GM03348 (cell line): ENCODE measurements around the gene EHMT2.
"Not testable (repeated sequence)": the region's sequence is repeated elsewhere in the genome, so short reads cannot be mapped to it uniquely, and the experiment has no call there.

Experiments
- DNase-seq: peaks from one replicate; pipeline ENCODE4 v3.0.0; 2012; ENCODE audit warnings: low spot score

Gene EHMT2

DNA sequence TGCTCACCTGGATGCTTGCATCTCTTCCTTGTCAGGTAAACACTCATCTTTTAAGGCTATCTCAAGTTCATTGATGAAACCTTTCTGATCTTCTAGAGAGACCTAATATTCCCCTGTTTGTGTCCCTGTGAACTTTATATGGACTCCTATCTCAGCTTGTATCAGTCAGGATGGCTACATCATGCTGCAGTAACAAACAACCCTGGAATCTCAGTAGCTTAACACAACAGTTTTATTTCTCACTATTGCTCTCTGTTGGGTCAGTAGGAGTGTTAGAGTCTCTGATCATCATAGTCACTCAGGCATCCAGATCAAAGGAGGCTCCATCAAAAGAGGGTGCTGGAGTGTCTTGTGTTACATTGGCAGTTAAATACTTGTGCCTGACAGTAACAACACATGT, 17.9 kb upstream of the EHMT2 start:
- no peak for DNase-seq

DNA sequence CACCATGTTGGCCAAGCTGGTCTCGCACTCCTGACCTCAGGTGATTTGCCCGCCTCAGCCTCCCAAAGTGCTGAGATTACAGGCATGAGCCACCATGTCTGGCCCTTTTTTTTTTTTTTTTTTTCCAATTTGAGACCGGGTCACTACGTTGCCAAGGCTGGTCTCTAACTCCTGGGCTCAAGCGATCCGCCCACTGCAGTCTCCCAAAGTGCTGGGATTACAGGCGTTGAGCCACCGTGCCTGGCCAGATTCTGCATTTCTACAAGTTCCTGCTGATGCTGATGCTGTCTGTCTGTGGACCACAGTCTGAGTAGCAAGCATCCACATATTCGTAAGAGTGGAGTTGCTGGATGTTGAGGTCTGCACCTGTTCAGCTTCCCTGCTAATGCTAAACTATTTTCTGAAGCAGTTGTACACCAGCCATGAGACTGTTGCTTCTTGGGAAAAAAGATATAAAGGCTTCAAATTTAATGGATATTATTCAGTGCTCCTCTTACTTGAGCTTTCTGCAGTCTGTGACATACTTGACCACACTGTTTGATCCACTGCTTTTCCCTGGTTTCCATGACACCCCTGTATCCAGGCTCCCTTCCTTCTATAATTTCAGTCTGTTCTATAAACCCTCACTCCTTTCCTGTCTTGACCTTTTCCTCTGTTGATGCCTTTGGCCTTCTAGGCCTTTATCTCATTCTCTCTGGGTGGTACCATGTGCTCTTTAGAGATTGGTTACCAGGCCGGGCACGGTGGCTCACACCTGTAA, 14.5 kb upstream of the EHMT2 start:
- no peak for DNase-seq

DNA sequence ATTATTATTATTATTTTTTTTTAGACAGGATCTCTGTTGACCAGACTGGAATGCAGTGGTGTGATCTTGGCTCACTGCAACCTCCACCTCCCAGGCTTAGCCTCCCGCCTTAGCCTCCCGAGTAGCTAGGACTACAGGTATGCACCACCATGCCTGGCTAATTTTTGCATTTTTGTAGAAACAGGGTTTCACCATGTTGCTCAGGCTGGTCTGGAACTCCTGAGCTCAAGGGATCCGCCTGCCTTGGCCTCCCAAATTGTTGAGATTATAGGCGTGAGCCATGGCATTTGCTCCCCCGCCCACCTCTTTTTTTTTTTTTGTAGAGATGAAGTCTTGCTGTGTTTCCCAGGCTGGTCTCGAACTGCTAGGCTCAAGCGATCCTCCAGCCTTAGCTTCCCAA, 11.8 kb upstream of the EHMT2 start:
- not testable (repeated sequence) for DNase-seq

DNA sequence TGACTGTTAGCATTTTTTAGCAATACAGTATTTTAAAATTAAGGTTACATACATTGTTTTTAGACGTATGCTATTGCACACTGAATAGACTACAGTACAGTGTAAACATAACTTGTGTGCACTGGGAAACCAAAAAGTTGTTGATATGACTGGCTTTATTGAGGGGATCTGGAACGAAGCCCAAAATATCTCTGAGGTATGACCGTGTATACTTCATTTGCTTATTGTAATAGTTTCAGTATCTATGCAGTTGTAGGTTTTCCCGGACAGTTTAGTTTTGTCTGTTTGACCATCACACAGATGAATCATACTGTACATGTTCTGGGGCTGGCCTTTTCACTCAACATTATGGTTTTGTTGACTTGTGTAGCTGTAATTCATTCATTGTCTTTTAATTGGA, 11.3 kb upstream of the EHMT2 start:
- no peak for DNase-seq

DNA sequence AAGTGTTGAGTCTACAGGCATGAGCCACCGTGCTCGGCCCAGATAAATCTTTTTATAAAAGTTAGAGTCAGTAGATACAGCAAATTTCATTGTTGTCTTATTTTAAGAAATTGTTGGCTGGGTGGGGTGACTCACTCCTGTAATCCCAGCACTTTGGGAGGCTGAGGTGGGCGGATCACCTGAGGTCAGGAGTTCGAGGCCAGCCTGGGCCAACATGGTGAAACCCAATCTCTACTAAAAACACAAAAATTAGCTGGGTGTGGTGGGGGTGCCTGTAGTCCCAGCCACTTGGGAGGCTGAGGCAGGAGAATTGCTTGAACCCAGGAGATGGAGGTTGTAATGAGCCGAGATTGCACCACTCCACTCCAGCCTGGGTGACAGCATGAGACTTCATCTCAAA, 10.8 kb upstream of the EHMT2 start:
- not testable (repeated sequence) for DNase-seq

DNA sequence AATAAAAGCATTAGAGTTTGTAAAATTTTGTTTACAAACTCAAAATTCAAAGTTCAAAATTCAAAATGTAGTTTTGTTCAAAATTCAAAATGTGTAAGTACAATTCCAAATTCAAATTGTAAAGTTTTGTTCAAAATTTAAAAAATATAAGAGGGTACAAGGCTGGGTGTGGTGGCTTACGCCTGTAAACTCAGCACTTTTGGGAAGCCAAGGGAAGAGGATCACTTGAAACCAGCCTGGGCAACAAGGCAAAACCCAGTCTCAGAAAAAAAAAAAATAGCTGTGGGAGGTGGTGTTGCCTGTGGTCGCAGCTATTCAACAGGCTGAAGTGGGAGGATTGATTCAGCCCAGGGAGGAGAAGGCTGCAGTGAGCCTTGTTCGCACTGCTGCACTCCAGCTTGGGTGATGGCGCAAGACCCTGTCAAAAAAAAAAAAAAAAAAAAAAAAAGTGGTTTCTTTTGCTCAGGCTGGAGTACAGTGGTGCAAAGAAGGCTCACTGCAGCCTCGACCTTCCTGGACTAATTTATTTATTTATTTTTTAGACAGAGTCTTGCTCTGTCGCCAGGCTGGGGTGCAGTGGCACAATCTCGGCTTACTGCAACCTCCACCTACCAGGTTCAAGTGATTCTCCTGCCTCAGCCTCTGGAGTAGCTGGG, 9.8 kb upstream of the EHMT2 start:
- DNase-seq, result peak; percentile 56

DNA sequence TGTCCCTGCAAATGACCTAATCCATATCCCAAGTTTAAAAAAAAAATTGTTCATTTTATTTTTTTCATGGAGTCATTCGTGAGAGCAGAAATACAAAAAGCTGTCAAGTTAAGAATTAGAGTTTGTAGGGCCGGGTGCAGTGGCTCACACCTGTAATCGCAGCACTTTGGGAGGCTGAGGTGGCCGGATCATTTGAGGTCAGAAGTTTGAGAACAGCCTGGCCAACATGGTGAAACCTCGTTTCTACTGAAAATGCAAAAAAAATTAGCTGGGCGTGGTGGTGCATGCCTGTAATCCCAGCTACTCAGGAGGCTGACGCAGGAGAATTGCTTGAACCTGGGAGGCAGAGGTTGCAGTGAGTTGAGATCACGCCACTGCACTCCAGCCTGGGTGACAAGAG, 9.2 kb upstream of the EHMT2 start:
- not testable (repeated sequence) for DNase-seq

DNA sequence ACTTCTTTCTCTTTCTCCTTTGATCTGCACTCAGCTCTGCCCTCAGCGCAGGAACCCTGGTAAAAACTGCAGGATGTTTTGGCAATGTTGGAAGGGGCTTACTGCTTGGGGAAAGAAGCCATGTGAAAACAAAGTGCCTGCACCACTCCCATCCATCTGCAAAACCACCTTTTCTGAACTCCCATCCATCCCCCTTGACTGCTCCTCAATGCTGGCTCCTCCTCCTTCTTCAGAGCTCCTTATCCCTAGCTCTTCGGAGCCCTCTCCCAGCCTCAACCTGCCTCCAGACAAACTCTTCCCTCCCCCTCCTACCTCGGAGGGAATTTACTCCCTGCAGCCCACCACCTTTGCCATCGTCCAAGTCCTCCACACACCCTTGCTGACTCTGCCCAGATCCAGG, 8.6 kb upstream of the EHMT2 start:
- DNase-seq, result no peak

DNA sequence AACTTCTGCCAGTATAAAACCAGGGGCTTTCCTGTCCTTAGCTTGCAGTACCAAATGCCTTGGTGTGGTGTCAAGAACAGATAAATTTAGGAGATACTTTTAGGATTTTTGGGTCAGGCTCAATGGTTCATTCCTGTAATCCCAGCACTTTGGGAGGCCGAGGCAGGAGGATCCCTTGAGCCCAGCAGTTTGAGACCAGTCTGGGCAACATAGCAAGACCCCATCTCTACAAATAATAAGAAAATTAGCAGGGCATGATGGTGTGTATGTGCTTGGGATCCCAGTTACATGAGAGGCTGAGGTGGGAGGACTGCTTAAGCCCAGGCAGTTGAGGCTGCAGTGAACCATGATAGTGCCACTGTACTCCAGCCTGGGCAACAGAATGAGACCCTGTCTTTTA, 7.5 kb upstream of the EHMT2 start:
- no peak for DNase-seq

DNA sequence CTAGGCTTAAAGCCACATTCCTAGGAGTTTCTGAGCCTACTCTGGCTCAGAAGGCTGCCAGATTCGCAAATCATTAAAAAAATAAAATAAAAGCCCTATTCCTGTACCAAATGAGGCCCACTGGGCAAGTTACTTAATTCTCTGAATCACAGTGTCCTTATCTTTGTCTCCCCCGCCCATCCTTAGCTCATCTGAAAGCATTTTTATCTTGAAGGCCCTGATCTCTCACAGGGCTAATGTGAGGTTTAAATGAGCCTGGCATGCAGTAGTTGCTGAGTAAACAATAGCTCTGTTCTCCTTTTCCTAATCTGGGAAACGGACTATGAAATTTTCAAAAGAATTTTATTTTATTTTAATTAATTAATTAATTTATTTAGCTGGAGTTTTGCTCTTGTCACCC, 6.5 kb upstream of the EHMT2 start:
- no peak for DNase-seq

DNA sequence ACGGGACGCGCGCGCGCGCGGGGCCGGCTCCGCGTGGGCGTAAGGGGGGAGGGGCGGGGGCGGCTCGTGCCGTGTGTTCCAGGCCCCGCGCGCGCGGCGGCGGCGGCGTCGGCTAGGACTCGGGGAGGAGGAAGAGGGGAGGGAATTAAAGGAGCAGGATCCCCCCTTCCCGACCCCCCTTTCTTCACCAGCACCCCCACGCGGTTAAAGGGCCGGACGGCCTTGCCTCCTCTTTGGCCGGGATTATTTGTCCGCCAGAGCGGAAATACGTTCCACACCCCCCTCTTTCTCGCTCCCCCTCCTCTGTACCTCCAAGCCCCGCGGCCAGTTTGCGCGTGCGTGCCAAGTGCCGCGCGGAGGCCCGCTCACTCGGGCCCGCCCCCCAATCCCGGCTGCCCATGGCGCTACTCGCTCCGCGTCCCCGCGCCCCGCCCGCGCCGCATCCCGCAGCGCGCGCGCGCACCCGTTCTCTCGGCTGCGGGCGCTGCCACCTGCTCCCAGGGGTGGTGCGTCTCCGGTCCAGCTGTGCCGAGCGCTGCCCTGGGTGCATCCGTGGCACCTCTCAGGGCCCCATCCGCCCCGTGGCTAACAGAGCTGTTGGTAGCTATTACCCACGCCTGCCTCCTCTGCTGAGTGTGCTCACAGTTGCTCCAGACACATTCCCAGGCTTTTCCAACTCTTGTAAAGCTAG, 4.6 kb upstream of the EHMT2 start, which contains the start of gene ZBTB12:
TSS of gene ZBTB12 (minus strand) at position 134 of the 691 bp plus-strand sequence. CDS start 781 bp downstream, outside the sequence.
- DNase-seq, result peak; percentile 97

DNA sequence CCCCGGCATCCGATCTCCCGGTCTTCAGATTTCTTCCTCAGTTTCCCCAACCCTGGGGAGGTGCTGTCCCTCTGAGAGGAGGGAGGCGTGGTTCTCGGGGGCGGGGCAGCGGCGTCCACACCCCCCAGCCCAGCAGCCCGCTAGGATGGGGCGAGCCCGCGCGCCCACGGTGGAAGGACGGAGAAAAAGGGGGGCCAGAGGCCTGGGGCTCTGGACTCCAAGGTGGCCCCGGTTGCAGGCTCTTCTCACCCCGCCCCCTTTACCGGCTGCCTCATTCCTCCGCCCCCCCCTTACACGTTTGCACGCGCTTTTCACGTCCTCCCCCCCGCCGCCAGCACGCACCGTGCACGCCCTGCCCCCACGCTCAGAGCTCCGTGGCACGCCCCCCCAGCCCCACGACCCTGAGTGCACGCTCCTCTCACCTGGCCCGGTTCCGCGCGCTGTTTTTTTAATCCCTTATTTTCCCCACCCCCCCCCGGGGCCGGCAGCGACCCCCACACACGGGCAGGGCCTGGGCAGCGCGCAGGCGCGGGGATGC, 4.0 kb upstream of the EHMT2 start:
- peak; percentile 81 for DNase-seq

DNA sequence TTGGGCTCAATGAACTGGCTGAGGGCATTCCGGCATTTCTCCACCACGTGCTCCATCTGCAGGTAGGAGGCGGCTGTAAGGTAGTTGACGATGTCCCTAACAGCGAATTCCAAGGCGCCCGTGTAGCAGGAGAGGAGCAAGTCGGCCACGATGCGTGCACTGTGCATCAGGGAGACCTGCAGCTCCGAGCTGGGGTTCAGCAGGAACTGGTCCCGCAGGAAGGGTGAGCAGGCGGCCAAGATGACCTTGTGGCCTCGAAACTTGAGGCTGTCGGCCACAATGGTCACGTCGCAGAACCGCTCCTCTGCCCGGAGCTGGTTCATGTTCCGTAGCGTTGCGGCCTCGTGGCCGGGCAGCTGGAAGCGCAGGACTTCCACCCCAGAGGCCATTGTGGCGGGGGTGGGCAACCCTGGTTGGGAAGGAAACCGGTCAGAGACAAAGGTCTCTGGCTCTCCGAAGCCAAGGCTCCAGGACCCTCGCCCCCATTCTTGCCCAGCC, 3.5 kb upstream of the EHMT2 start:
- DNase-seq, result no peak

DNA sequence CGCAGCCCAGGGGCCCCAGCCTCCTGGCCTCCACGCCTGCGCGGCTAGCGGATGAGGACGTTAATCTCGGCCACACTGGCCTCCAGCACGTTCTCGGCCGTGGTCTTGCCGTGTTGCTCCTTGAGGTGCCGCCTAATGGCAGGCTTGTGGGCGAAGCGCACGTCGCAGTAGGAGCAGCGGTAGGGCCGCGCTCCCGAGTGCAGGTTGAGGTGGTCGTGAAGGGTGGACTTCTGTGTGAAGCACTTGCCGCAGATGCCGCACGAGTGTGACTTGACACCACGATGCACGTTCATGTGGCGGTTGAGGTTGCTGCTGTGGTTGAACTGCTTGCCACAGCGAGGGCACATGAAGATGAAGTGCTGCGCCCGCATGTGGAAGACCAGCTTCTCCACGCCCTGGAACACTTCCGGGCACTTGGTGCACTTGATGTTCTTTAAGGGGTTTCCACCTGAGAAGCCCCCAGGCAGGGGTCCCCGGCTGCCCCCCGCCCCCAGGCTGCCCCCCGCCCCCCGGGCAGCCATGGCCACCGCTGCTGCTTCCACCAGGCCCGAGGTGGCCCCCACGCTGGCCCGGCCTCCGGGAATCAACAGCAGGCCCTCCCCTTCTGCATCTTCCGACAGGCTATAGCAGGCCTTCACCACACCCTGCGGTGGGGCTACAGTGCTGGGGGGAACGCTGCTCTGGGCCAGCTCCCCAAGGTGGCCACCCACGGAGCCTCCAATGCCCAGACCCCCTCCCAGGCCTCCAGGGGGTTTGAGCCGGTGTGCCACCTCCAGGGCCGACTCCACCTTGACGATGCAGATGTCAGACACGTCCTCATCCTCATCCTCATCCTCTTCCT, 2.6 kb upstream of the EHMT2 start:
- no peak for DNase-seq

DNA sequence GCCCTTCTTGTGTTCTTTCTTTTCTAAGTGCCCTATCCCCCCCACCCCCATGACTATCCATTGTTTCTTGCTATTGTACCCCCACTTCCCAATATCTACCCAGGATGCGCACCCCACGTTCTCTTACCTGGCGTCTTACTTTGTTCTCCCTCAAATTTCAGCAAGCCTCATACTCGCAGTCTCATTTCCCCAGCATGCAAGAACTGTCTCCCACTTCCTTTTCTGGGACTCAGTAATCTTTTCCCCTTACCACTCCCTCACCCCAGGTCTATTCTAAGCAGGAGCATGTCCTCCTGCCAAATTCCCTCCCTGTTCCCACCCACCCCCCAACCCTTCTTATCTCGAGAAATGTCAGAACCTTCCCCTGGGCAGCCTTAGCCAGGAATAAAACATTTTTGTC, 1.7 kb upstream of the EHMT2 start:
- DNase-seq, result no peak

DNA sequence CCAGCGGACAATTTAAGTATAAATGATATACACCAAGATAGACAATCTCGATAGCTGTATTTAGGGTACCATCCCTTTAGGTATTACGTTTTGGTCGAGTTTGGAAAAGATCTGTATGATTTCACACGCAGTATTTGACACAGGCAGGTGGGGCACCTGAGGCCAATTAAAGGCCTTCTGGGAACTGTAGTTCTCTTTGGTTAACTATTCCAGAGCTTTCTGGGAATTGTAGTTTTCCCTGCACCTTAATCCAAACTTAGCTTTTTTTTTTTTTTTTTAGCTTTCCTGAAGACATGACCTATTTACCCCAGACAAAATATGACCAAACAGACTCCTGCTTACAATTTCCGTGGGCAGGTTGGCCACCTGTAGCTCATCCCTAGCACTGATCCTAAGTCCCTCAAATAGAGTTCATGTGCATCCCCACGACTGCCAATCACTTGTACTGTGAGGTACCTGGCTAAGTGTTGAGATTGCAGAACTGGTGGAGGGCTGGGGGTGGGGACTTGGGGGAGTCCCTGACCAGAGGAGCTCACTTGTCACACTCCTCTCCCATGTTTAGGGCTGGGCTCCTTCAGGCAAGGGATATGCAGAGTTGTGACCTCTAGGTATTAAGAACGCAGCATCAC, 999 bp upstream of the EHMT2 start:
- DNase-seq, result no peak

DNA sequence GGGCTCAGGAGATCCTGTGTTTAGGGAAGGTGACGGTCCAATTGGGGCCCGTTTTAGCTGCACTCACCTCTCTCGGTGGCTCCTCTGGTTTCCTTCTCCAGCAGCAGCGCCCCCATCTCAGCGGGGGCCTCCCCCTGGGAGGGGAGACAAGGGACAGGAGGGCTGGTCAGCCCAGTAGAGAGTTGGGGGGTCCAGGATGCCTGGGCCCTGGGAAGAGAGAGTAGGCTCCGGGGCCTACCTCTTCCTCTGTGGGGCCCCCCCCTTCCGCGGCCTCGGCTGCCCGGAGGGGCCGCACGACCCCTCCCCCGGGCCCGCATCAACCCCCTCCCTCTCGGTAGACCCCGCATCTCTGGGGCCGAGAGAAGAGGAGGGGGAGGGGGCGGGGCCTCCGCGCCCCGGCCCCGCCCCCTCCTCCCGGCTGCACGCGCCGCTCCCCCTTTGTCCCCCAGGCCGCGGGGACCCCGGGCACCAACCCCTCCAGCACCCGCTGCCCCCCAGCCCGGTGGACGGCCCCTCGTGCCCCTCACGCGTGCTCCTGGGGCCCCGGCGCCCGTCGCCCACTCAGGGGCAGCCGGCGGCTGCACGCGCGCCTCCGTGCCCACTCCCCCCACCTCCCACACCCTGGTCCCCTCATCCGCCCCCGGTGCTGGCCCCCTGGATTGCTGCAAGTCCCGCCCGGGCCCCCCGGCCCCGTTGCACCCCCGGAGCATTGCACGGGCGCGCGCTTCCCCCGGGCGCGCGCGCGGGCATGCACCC, 464 bp downstream of the EHMT2 start:
- peak; percentile 51 for DNase-seq

DNA sequence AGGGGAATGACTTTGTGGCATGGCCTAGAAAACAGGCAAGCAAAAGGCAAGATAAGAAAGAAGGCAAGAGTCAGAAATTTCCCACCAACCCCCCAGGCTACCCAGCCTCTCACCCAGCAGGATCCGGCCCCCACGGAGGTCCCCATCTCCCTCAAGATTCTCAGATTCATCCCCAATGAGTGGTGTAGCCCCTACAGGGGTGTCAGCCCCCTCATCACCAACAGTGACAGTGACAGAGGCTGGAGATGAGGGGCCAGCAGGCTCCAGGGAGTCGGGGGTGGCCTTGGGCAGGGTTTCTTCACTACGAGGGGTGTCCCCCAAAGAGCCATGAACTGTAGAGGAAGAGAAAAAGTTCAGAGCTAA, 1.0 kb downstream of the EHMT2 start:
- no peak for DNase-seq

DNA sequence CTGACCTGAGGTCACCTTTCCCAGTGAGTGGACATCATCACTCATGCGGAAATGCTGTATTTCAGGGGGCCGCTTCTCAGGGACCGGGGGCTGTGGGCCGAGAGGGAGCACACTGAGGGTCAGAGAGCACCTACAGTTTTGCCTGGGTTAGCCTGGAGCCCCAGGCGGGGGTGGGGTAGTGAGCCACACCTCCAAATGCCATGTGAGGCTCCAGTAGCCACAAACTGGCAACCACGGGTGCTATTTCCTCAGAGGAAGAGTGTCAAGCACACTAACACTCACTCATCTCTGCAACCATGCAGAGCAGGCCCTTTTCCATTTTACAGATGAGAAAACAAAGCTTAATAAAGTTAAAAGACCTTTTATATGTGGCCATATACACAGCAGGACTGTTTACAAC, 4.7 kb downstream of the EHMT2 start:
- DNase-seq, result no peak

DNA sequence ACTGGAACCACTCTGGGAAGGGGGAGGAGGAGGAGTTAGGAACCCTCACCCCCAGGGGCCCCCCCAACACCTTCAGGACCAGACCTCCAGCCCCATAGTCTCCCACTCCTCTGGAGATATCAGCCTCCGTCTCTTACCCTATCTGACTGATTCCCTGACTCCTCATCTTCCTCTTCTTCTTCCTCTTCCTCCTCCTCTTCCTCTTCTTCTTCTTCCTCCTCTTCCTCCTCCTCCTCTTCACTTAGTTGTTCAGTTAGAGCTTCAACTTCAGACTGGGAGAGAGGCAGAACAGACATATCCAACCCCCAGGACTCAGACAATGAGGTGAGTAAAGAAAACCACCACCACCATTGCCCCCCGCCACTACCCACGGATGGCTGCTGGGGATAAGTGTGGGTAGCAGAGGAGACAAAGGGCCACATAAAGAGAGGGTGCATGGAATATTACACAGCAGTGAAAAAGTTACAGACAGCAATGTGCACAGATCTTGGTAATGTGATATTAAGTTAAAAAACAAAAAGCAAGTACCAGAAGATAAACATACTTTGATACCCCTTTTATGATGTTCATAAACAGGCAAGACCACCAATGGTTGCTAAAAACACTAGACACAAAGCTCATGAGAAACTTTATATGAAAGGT, 8.0 kb downstream of the EHMT2 start:
- DNase-seq, result no peak
